ENCODE results near the gene STK4.

DNA sequence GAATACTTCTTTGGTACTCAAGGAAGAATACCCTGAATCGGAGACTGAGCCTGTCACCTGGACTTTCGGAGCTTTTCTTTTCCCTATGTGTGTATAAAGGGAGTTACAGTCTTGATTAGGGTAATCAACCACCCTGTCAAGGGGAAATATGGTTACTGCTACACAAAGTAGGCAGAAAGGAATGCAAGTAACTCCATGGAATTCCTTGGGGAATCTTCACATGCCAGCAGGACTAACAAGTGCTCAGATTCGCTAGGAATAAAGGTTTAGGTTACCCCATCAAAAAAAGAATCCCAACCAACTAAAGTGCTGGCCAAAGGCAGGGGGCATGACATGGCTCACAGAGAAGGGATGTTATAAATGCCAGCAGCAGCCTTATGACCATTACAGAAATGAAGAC lies 124.2 kb downstream of the STK4 start:
- no peak for TF ChIP-seq CTCF (IDR thresholded peaks at IDR 0.05)
- TF ChIP-seq POLR2AphosphoS5 (IDR thresholded peaks at IDR 0.05) = no peak
- no peak for TF ChIP-seq POLR2A (IDR thresholded peaks at IDR 0.05)
- no peak for TF ChIP-seq EP300 (IDR thresholded peaks at IDR 0.05)

Measured in suprapubic skin (tissue), 4 donors.